HG03025 (cell line): ENCODE results near the gene TMEM41A.

Experiments used
- ATAC-seq: cut with Tn5 transposase; IDR thresholded peaks from one replicate; pipeline ENCODE4 v1.9.1; 2021; ENCODE audit warnings: mild to moderate bottlenecking, moderate library complexity; ENCODE audit not compliant: unreplicated experiment, low FRiP score

Gene TMEM41A

DNA sequence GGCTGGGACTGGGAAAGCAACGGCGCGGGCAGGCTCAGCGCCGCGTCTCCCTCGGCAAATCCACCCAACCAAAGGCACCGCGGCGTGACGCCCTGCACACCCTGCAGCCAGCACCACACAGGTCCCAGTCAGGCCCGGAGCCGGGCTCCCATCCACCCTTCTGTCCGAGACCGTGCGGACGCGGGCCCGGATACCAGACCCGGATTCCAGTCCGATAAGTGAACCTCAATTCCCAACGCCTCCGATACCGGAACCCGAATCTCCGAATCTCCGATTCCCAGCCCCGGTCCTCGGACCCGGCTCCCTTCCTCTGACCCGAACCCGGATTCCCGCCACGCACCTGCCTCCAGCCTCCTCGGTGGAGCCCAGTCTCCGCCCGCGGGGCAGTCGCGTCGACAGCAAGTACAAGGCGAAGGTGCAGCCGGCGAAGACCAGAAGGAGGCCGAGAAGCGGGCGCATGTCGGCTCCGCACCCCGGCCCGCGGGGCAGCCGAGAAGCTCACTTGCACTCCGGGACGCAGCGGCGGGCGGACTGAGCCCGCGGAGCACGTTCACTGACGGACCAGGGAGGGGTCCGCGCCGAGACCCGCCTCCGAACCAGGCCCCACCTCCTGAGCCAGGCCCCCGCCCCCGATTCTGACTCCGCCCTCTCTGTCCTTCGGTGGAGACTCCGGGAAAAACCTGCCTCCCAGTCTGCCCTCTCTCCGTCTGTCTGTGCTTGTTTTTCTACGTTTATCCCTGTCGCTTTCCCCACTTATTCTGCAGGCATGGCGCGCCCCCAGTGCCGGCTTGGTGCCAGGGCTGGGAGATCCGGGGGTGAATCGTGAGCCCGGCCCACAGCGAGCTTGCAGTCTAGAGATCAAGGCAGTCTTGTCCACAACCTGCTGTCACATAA lies at the start of gene TMEM41A:
TSS of gene TMEM41A (minus strand) at position 533 of the 894 bp plus-strand sequence. CDS start at position 459, 74 bp downstream.
- ATAC-seq: peak; percentile 87

DNA sequence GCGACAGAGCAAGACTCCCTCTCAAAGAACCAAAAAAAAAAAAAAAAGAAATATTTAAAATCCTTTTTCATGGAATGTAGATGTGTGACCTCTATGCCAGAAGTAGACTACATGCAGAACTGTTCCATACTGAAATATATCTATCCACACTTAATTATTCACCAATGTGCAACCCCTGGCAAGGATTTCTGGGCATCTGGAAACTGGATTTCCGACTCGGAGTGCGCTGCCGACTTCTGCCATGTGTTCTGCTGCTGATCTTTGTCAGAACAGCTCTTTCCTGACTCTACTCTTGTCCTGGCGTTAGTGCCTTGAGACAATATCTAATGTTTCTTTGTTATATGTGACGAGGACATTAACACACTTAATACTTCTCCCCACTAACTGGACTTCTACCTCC lies 41.9 kb upstream of the TMEM41A start:
- no peak for ATAC-seq

DNA sequence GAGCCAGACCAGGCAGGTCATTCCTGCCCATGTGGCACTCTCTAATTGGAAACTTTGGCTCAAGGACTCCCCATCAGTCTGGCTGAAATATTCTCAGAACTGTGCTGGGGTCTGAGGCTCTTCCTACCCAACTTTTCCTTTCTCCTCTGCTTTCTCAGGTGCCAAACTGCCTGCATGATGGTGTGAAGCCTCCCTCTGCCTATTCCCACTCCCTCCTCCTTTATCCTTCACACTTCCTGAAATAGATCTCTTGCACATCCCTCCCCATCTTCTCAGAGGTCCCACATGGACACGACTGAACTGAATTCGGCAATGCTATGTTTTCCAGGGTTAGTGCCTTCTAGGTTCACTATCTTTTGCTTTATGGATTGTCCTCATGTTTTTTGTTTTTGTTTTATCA lies 41.1 kb upstream of the TMEM41A start:
- ATAC-seq: no peak

DNA sequence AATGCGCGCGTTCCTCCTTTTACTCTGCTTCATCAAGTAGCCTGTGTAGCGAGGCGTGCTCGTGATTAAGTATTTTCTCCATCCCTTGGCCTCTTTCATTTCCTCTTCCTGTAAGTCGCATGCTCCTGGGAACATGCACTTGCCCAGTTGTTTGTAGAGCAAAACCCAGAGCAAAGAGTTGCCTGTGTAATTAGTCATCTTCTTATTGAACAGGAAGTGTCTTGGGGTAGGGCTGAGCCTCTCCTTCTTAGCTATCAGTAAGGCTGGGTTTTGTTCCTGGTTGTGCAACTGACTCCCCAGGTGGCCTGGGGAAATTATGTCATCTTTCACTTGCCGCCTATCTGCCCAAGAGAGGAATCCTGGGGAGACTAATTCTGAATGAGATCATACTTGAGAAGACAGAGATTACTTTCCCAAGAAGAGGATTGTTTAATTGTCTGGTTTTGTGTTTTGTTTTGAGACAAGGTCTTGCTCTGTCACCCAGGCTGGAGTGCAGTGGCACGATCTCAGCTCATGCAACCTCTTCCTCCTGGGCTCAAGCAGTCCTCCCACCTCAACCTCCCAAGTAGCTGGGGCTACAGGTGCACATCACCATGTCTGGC lies 38.6 kb upstream of the TMEM41A start:
- ATAC-seq: peak; percentile 99

DNA sequence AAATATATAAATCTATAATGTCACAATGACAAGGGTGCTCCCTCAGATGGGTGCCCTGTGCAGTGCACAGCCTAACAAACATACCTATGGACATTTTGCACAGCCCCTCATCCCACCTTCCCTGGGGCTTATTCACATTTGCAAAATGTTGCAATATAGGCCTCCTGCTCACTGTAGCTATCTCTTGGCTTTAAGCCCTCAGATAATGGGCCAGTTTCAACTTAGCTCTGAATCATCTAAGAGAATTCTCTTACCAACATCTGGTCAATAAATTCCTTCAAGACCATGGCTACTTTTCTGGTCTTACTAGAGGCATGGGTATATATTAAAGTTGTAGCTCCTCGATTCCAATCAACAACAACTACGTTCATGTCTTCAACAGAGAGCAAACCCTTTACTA lies 35.7 kb upstream of the TMEM41A start:
- no peak for ATAC-seq

DNA sequence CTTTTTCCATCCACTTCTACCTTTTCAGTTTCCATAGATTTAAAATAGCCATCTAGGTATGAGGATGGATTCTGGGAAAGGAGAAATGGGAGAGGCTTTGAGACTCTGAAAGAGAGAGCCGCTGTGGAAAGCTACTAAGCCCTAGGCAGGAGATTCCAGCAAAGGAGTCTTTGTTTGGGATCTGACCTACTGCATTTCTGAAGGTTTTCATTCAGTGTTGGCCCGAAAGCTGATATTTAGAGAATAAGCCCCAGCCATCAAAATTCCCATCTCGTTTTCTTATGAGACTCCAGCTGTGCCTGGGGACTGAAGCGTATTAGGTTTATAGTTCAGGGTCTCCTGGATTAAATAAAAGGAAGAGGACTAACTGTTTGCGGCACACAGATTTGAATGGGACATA lies 34.1 kb upstream of the TMEM41A start:
- ATAC-seq: no peak

DNA sequence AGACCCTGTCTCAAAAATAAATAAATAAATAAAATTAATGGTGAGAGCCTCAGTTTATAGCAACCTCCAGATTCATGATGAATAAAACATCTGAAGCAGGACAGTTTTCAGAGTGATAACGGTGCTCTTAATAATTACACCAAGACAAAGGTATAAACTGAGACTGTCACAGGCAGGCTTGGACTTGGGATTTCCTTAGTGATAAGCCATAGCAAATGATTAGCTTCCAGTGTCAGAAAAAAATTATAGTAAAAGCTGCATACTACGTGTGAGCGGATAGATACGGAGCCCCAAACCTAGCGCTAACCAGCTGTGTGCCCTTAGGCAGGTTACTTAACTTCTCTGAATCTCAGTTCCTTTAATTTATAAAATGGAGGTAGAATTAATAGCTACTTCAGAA lies 32.0 kb upstream of the TMEM41A start:
- ATAC-seq: no peak

DNA sequence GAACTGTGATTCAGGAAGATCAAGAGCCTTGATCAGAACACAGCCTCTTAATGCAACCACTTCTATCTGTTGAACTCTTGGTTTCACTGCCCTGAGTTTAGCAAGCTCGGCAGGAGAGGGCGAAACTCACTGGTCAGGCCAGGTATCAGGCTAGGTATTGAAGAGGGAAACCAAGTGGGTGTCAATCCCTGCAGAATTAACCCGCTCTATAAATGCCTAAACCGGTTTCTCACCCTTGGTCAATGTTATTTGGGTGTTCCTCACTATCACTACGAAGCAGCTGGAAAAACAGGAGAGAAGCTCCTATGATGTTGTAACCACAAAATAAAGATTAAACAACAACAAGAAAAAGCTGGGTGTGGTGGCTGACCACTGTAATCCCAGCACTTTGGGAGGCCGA lies 29.7 kb upstream of the TMEM41A start:
- no peak for ATAC-seq

DNA sequence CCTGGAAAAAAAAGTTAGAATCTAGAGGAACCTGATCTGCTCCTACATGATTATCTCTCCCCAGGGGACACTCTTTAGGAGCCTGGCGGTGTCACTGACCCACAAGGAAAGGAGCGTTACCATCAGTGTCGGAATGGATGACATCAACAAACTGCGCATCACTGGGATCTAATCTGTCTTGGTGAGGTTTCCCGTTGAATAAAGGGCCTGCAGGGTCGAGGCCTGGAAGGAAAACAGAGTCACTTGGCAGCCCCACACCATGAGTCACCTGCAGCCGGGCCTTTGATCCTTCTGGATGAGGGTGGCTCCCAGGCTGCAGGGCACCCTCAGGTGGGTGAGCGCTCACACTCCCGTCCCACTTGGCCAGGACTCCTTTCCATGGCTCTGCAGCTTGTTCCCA lies 28.5 kb upstream of the TMEM41A start:
- ATAC-seq: no peak

DNA sequence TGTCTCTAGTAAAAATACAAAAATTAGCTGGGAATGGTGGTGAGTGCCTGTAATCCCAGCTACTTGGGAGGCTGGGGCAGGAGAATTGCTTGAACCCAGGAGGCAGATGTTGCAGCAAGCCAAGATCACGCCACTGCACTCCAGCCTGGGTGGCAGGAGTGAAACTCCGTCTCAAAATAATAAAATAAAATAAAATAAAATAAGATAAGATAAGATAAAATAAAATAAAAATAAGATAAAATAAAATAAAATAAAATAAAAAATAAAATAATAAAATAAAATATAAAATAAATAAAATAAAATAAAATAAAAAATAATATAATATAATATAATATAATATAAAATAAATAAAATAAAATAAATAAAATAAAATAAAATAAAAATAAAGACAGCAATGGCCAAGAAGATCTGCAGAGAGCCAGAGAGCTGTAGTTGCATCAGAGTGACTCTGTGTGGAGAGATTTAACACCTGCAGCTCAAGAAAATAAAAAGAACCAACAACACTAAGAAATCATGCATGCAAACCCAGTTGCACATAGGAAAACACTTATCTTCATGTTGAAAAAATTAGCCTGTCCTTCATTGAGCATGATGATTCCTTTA lies 27.6 kb upstream of the TMEM41A start:
- ATAC-seq: no peak

DNA sequence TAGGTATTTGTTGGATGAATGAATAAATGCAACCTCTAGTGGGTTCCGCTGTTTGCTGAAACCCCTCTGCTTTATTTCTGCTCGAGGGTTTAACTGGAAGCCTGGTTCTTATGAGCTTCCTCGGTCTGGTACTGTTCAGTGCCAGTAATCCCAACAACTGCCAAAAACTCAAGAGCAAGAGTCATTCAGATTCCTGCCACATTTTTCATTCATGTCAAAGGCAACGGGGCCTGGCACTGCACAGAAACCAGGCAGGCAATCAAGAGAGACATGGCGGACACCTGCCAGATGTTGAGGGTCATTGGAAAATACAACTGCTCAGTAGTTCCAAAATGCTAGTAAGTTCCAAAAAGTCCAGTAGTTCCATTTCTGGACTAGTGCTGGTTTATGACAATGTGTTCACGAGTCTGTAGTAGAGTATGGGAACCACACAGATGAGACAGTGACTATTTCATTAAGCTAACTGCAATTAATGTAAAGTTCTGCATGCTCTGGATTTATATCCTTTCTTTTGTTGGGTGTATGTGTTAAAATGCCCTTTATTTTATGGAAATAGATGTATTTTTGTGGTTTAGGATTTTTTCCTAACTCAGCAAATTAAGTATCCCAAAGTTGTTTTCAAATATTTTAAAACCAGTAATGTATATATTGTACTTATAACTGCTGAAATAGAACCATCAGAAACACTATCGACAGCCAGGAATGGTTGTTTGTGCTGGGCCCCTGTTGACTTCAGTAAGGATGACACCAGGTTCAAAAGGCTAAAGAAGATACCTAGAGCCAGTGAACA lies 22.7 kb upstream of the TMEM41A start:
- ATAC-seq: no peak

DNA sequence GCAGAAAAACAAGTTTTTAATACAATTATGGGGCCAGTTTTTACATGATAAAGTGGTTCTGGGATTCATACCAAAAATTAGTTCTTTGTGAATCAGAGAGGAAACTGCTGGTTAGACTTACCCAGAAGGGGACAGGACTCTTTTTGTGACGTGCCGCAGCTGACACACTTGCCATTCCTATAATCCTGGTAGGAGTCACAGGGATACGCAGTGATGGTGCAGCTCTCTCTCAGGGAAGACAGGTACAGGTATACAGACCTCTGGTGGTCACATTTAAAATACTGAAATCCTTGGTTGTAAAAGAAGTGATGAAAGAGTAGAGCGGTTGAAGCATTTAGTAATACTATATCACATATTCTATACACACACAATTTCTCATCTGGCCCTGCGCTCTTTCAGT lies 20.2 kb upstream of the TMEM41A start:
- ATAC-seq: no peak

DNA sequence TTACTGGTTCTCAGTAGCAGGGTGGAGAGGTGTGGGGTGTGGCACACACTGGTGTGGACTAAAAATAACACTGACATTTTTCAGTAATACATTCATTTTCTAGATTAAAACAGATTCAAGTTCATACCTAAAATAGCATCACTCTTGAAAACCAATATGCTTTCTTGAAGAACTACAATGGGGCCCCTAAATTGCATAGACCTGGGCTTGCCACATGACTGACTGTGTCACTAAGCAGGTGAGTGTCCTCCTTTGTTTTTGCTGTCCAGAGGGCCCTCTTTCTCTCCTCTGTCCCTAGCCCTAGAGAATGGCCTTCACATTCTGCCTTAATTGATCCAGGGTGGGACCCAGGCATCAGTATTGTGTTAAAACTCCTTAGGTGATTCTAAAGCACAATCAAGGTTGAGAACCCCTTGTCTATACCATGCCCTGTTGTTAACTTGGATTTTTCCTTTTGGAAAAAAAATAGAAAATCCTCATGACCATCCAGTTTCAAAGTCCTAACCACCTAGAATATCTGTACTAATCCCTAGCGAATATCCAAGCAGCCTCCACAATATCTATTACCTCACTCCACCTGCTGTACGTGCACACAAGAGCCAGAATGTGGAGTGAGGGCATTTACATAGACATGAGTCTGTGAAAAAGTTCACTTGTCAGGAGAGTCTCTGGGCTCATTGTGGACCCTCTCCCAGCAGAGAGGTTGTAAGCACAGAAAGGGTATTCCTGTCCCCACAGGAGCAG lies 18.7 kb upstream of the TMEM41A start:
- ATAC-seq: no peak

DNA sequence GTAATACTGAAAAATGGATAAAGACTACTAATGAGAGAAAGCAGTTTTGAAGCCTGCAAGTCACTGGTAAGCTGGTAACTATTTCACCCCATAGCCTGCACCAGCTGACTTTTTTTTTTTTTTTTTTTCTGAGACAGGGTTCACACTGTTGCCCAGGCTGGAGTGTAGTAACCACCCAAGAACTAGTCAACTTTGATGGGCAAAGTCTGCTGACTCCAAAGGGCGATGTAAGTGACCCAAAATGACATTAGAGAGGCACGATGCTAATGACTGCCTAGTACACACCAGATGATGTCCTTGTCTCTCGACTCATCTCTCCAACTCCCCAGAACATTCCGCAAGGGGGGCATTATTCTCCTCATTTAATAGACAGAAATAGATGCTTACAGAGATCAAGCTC lies 12.9 kb upstream of the TMEM41A start:
- no peak for ATAC-seq

DNA sequence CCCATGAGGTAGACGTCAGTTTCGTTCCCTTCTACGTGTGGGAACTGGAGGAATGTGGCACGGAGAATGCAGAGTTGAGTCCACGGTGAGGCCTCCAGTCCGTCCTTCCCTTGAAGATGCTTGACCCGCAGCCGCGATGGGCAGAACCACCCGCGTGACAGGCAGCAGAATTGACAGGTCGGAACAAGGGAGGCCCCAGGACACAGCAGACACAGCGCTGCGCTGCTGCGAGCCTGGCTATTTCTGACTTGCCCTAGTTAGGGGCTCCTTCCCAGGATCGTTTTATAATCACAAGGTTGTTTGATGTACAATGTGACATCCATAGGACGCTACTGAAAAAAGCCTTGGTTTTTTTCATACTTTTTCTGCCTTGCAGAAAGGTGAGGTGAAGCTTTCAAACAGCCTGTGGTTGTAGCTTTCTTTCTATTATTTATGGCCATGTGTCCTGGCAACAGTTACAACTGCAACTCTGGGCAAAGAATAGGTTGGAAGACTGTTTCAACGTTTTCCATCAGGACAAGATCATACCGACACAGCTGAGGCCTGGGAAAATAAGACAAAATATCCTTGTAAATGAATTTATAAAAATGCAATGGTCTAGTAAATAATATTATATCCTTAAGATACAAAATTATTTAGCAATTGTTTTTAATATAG lies 9.6 kb upstream of the TMEM41A start:
- ATAC-seq: no peak

DNA sequence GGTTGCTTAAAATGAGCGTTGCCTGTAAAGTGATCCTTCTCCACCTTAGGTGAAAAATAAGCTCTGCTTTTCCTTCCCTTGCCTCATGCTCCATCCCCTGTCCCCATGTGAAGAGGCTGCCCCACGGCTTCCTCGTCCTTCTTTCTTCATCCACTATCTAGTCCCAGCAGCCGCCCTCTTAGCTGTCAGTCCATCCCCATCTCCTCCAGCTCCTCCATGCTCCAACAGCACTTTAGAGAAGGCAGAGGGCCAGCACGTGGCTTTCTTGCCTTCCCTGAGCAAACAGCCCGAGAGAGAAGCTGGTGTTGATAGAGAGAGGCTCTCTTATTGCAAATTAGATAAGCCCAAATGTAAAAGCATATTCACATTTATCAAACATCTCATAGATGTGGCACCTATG lies 9.0 kb upstream of the TMEM41A start:
- no peak for ATAC-seq

DNA sequence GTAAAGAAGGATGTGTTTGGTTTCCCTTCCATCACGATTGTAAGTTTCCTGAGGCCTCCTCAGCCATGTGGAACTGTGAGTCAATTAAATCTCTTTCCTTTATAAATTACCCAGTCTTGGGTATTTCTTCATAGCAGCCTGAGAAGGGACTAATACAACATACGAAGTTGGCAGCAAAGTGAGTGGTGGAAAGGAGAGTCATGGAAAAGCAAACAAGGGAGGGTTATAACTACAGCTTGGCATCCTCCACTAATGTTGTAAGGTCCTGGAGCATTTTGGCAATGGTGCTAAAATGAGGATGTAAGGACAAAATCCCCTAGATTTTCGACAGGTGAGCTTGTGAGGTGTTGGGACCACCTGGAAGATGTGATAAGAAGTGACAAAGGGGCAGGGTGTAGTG lies 5.8 kb upstream of the TMEM41A start:
- no peak for ATAC-seq

DNA sequence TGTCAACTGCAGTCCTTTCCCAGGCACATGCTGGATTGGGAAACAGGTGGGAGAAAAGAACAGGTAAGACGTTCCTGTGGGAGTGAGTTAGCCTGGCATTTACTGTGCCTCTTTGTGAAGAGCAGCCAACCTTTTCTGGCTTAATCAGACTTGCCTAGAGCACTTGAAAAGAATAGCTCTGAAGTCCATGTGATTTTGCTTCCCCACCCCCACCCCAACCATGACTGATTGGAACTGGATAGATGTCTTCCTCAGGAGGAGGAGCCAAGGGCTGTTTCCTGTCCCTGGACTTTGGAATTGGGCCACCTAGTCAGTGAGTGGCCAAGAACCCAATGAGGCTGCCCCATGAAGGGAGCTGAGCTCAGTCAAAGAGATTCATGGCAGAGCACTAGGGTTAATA lies 4.7 kb upstream of the TMEM41A start:
- no peak for ATAC-seq

DNA sequence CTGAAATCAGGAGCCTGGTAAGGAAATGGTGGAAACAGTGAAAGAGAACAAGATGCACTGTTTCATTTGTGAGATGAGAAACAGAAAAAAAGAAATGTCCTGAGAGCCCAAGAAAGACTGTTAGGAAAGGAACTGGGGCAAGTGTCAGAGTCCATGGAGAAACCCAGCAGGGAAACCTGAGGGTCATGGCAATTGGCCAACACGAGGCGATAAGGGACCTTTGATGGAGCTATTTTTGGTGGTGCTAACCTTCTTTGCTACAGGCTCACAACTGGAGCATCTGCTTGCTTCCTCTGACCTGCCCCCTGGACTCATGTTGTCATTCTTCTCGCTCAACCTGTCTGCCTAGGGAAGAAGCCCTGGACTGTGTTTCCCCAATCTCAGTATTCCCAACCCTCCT lies 4.2 kb upstream of the TMEM41A start:
- ATAC-seq: no peak

DNA sequence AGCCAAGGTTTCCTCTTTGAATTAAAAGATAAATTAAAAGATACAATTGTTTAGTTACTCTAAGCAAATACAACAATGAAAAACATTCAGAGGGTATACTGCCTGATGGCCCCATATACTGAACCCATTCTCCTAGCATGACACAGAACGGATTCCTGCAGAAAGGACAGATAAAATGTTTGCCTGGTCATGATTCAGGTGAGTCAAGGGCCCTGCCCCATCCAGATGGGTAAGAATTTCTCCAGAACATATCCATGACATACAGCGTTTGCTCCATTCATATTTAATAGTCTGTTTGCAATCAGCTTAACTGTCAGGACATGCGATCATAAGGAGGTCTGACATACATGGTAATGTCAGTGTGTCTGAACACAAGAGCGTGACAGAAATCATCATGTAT lies 8.6 kb downstream of the TMEM41A start:
- ATAC-seq: no peak
